Measurements from ENCODE around the gene NPIPA3.
"Not testable (repeated sequence)": the region's sequence is repeated elsewhere in the genome, so short reads cannot be mapped to it uniquely, and the experiment has no call there.

NPIPA3 gene

DNA sequence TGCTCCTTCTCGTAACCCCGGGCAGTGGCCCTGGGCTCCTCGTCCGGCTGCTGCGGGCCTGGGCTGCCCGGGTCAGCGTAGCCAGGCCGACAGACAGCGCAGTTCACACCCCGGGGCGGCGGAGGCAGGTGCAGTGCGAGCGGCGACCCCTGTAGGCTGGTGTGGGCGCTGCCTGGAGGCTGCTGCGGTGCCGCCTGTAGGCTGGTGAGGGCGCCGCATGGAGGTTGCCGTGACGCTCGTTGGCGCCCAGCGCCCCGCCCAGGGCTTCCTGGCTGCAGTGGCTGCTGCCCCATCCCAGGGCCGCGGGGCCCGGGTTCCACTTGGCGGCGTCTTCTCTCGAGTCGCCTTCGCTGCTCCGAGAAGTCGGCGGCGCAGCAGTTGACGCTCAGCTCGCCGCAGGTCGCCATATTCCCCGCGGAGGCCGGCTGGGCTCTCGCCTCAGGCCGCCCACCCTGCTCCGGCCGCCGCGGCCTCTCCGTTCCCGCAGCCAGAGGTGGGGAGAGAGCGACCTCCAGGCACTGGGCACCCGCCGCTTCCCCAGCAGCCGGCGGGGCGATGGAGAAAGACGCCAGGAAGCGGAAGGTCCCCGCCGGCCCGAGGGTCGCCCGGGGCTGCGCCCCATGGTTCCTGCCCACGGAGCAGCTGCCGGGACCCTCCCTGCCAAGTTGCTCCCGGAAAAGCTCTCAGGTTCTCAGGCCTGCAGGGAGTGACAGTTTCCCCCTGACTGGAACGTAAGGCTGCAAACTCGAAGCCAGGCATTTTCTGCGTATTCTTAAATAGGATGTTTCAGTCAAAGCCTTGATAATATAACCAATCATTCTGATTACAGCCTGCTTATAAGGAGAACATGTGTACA is 39.3 kb downstream of the NPIPA3 start, which contains the start of gene NPIPA2:
TSS of gene NPIPA2 (plus strand) at position 261 of the 856 bp plus-strand sequence. CDS start 5,533 bp downstream, outside the sequence.
- POLR2A ChIA-PET; H3K36me3 ChIP-seq (ENCODE audit: control insufficient read depth in 2 of 2, insufficient read depth in 1 of 2, low read length in 2 of 2); H3K9me3 ChIP-seq (ENCODE audit: control insufficient read depth, insufficient read depth, low read depth, low read length); H3K4me1 ChIP-seq (ENCODE audit: control insufficient read depth, insufficient read depth, low read length); H3K27ac ChIP-seq (ENCODE audit: extremely low read depth, low read depth, low read length); CTCF ChIA-PET; H3K4me3 ChIP-seq (ENCODE audit: low read depth, low read length): not testable (repeated sequence)

DNA sequence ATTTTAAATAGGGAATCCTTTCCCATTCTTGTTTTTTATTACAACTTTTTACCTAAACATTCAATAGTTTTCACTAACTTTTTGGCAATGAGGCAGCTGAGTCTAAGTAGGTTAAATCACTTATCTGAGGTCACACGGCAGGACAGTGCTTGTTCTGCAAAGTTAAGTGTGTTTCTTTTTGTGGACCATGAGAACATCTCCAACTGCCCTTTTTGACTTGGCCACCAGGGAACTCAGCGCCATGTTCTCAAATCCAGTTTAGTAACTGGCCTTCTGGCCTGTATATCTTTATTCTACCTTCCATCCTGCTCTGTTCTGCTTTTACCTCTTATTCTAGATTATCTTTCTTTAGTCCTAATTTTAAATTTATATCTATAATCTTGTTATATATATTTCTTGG is 70.4 kb downstream of the NPIPA3 start:
- H3K27ac ChIP-seq (ENCODE audit: extremely low read depth, low read depth, low read length); H3K36me3 ChIP-seq (ENCODE audit: control insufficient read depth in 2 of 2, insufficient read depth in 1 of 2, low read length in 2 of 2); H3K4me1 ChIP-seq (ENCODE audit: control insufficient read depth, insufficient read depth, low read length); POLR2A ChIA-PET; H3K9me3 ChIP-seq (ENCODE audit: control insufficient read depth, insufficient read depth, low read depth, low read length); CTCF ChIA-PET; H3K4me3 ChIP-seq (ENCODE audit: low read depth, low read length): not testable (repeated sequence)

DNA sequence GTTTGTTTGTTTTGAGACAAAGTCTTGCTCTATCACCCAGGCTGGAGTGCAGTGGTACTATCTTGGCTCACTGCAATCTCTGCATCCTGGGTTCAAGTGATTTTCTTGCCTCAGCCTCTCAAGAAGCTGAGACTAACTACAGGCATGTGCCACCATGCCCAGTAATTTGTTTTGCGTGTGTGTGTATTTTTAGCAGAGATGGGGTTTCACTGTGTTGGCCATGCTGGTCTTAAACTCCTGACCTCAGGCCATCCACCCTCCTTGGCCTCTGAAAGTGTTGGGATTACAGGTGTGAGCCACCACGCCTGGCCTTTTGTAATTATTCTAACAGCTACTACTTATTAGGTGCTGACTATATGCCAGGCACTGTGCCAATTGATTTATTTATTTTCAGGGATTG is 72.4 kb downstream of the NPIPA3 start:
- H3K4me1 ChIP-seq (ENCODE audit: control insufficient read depth, insufficient read depth, low read length); POLR2A ChIA-PET; H3K9me3 ChIP-seq (ENCODE audit: control insufficient read depth, insufficient read depth, low read depth, low read length); H3K36me3 ChIP-seq (ENCODE audit: control insufficient read depth in 2 of 2, insufficient read depth in 1 of 2, low read length in 2 of 2); CTCF ChIA-PET; H3K4me3 ChIP-seq (ENCODE audit: low read depth, low read length); H3K27ac ChIP-seq (ENCODE audit: extremely low read depth, low read depth, low read length): not testable (repeated sequence)
